HG03571 (cell line): Measurements from ENCODE around the gene RBPJL.

Experiments used
- ATAC-seq: cut with Tn5 transposase; IDR thresholded peaks from one replicate; pipeline ENCODE4 v1.9.1; 2021; ENCODE audit not compliant: unreplicated experiment

The RBPJL gene

GRCh38 chr20:45292343-45292742 is 14.3 kb upstream of the RBPJL start:
- ATAC-seq: no peak

DNA sequence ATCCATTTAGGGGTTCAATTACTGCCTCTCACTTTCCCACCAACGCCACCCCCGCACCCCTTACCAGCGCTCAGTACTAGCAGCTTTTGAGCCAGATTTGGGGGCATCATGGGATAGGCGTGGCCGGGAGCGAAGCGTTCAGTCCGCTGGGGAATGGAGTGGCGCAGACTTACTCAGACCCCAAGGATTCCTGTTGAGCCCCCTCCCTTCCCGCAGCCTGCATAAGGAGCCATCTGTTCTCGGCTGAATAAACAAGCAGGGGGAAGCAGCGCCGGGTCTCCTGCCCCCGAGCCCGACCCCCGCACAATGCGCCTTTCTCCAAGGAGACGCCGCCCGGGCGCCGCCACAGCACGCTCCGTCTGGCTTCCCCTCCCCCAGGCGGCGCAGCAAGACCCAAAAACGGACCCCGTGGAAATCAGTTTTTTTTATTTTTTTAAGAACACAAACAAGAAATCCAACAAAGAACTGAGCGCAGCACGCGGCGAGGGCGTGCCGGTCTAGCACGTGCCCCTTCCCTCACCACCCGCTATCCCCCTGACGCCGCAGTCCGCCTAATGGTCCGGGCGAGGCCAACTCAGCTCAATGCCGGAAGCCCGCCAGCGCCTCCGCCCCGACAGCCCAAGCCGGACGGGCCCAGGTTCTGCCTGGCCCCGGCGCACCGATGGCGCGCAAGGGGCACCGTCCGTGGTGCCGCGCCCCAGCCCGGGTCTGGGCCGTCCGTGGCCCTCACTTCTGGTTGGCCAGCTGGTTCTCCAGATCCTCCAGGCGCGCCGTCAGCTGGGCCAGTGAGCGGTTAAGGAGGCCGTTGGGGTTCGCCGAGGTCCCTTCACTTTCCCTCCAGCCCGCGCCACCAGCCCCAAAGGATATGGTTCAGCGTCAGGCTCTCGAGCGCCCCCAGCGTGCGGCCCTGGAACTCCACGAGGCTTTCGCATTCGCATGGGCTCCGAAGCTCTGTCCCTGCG is 13.3 kb upstream of the RBPJL start:
- no peak for ATAC-seq

- ATAC-seq: no peak
Measured at GRCh38 chr20:45294003-45294368, 12.7 kb upstream of the RBPJL start.

- ATAC-seq: no peak
Measured at GRCh38 chr20:45294659-45295058, 12.0 kb upstream of the RBPJL start.

- no peak for ATAC-seq
Measured at GRCh38 chr20:45297786-45298497, 8.7 kb upstream of the RBPJL start.

GRCh38 chr20:45299786-45300185 is 6.9 kb upstream of the RBPJL start:
- ATAC-seq: no peak

DNA sequence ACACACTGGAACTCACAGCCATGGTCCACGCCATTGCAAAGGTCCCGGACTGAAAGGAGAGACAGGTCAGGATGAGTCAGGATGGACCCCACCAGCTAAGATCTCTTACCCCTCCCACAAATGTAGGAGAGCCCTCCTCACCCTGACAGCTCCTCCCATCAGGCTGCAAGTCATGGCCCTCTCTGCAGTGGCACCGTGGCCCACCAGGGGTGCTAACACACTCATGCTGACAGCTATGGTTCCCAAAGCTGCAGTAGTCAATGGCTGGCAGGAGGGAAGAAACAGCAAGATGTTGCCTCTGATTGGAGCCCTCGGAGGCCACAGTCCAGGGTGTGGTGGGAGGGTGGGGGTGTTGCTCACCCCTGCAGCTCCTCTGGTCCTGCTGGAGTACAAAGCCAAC is 5.7 kb upstream of the RBPJL start:
- no peak for ATAC-seq

DNA sequence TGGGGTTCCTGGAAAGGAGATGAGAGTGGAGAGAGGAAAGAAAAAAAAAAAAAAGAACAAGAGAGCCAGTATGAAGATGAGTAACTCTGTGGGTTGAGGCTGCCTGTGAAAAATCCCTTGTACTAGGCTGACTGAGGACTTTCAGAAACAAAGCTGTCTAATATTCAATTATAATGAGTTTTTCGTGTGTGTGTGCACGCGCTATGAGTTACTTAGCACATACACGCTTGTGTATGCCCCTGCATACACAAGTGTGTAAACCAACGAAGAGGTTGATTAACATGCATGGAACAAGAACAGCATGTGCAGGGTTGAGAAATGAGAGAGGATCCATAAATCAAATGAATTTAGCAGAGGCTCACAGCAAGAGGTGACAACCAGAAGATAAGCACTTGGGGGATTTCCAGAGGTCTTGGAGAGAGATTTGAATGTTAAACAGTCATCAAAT is 4.8 kb upstream of the RBPJL start:
- no peak for ATAC-seq

DNA sequence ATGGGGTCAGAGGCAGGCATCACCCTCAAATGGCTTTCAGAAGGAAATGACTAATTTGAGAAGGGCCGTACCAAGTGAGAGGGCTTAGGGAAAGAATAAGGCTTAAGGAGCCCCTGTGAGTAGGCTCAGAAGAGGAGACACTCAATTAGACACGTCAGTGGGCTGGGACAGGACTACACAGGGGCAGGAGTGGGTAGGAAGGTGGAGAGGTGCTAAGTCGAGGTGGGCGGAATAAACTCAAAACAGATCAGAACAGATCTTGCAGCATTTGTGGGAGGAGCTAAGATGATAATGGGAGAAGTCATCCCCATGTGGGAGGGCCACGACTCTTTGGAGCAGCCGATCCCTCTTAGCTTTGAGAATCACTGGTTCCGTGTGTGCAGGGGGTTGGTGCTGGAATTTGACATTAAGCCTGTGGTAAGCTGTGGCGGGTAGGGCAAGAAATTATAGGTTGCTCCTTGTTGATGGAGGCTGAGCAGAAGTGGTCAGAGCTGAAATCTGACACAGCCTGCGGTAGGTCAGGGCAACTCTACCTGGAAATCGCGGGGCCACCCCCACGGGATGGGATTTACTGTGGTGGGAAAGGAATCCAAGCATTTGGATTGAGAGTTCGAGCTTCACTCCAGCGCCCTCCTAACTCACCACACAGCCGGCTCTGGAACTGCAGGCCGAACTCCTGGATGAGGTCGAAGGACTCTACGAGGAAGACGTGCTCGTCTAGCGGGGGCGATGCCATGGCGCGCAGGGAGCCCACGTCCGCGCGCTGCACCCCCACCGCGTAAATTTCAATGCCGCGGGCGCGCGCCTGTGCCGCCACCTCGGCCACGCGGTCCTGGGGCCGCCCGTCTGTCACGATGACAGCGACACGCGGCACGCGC is 2.8 kb upstream of the RBPJL start:
- ATAC-seq: no peak

DNA sequence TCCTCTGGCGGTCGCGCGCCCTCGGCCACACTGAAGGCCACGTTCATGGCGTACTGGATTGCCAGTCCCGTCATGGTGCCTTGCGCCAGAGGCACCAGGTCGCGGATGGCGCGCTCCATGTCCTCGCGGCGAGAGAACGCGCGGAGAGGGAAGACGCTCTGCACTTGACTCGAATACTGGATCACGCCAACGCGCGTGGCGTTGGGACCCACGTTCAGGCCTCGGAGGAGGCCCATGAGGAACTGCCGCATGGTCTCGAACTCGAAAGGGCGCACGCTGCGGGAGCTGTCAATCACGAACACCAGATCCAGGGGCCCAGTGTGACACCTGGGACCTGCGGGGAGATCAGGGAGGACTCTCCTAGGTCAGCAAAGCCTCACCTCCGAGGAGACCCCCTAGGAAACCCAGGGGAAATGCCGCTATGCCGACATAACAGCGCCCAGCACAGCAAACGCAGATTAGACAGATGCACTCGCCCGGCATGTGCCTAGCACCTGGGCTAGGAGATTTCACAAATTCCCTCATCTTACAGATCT is 2.1 kb upstream of the RBPJL start:
- ATAC-seq: no peak

DNA sequence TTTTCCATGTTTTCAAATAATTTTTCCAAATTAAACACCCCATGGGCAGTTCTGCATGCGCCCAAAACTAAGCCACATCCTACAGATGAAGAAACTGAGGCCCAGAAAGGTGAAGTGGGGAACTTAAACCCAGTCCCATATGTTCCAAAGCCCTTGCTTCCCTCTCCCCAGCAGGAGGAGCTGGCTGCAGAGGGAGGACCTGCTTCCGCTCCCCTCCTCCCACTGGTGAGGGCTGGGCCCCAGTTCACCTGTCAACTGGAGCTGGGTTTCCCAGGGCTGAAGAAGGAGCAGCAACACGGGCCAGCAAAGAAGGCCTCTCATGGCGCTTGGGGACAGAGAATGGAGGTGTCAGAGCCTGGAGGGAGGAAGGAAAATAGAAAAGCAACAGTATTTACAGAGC is 1.4 kb upstream of the RBPJL start:
- ATAC-seq: no peak

DNA sequence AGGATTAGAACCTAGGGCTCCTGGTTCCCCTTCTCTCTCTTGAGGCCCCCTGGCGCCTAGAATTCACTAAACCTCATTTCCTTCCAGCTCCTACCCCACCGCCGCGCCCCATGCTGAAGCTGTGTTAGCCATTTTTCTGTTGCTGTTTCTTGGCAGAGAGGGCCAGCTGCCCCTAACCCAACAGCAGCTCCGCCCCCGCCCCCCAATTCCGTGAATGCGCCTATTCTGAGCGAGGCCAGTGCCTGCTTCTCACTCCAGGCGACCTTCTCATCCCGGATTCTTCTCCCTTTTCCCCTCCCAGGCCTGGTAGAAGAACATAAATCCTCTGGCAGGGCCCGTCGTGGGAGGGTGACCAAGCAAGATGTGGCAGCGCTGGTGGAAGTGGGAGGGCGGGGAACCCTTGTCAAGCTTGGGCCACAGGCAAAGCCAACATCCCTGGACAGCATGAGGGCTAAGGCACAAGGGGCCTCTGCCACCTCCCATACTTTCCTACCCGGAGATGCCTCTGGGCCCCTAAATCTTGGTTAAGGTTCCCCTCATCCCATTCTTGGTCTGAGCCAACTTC is 518 bp downstream of the RBPJL start:
- ATAC-seq: no peak

- no peak for ATAC-seq
Measured at GRCh38 chr20:45308117-45308778, 1.6 kb downstream of the RBPJL start, which contains the start of gene MATN4. Gene MATN4, minus strand, starts transcription at chr20:45308299. Its CDS starts 2,717 bp downstream, at chr20:45305582.

DNA sequence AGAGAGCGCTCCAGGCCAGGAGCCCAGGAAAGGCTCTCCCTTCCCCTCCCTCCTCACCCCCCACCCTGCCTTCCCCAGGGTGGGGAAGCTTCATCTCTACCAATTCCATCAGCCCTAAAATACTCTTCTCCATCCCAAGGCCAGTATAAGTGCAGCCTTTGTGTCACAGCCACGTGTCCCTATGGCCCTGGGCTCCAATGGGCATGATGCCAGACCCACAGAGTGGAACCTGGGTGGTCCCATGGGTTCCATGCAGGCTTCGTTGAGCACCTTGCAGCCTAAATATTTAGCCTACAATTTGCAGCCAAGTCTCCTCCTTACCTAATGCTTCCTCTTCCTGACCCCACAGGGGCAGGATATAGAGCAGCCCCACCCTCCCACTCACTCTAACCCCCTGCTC is 2.4 kb downstream of the RBPJL start:
- no peak for ATAC-seq

DNA sequence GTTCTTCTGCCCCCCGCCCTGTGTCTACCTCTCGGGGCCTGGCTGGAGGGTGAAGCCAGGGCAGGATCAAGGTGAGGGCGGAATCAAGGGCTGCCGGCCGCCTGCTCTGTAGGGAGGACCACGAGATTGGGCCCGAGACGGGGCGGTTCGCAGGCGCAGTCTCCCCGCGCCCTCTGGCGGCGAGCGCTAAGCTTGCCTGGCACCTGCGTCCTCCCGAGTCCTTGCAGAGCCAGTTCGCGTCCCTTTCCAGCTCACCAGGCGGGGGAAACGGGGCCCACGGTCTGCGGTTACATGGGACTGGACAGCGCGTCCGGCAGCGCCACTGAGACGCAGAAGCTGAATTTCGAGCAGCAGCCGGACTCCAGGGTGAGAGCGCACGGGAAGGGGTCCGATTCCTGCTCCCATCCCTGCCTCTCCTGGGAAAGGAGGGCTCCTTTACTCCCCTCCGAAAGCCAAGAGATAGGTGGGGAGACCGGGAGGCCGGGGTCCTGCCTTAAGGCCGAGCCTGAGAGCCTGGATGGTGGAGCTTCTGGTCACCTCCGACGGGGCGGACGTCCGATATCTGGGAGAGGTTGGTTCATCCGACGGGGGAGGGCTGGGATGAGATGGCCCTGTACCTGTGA is 5.1 kb downstream of the RBPJL start:
- no peak for ATAC-seq

GRCh38 chr20:45312241-45312640 is 5.6 kb downstream of the RBPJL start:
- no peak for ATAC-seq

DNA sequence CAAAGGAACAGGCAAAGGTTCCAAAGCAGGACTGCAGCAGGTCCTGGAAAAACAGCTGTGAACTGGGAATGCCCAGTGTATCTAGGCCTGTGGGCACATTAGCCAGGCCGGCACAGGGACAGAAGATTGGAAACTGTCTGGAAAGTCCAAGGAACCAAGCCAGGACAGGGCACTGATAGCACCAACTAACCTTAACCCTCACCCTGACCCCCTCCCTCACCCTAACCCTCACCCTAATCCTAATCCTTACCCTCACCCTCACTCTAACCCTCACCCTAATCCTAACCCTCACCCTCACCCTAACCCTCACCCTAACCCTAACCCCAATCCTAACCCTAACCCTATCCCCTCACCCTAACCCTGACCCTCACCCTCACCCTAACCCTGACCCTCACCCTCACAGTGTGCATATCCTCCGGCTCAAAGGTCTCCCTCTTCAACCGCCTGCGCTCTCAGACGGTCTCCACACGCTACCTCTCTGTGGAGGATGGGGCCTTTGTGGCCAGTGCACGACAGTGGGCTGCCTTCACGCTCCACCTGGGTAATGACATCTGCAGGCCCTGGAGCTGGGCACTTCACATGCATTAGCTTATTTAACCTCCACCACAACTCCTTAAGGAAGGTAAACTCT is 6.5 kb downstream of the RBPJL start:
- ATAC-seq: no peak

GRCh38 chr20:45313943-45314342 is 7.3 kb downstream of the RBPJL start:
- no peak for ATAC-seq

GRCh38 chr20:45315672-45316071 is 9.0 kb downstream of the RBPJL start:
- no peak for ATAC-seq
